ENCODE results near the gene HOXC9. TPM values are rescaled to one million over a fixed set of nuclear protein-coding genes. Genes with fewer than 3 reads are reported as not detected.

HOXC9 gene
- total and polyA plus RNA-seq, 2 of the 4 experiments (the other 2 are of a cell fraction): 0.26 TPM; not detected in 1

- Histone ChIP-seq H3K4me2 (ENCODE audit: low read depth, low read length) (no peak overlapping the region), H3K23ac (ENCODE audit: low read depth, low read length) (no peak overlapping the region), H3K27me3 (ENCODE audit: control insufficient read depth, insufficient read depth, low read length) (peaks cover 77% of the 10 kb centered on the region), H3K36me3 (ENCODE audit: control insufficient read depth, insufficient read depth, low read length) (no peaks in the 10 kb centered on the region), H3K27ac (ENCODE audit: insufficient read depth, low read length) (no peak overlapping the region), H2AFZ (replicated peaks; ENCODE audit: low read length, poor library complexity) (no peak overlapping the region), H4K5ac (ENCODE audit: low read depth, low read length) (no peak overlapping the region), H3K9me1 (ENCODE audit: insufficient read depth, low read length) (no peaks in the 10 kb centered on the region), H3K18ac (ENCODE audit: low read depth, low read length) (no peak overlapping the region), H3K9me3 (ENCODE audit: control insufficient read depth, insufficient read depth, low read length) (peaks cover 13% of the 10 kb centered on the region), H2BK20ac (ENCODE audit: low read depth, low read length) (no peak overlapping the region), H2BK15ac (ENCODE audit: low read depth, low read length) (no peak overlapping the region), H3K4ac (ENCODE audit: low read depth, low read length) (no peak overlapping the region), H4K91ac (ENCODE audit: insufficient read depth, low read depth, low read length) (no peak overlapping the region), H2BK5ac (ENCODE audit: low read depth, low read length, poor library complexity, severe bottlenecking) (no peak overlapping the region), H3K9ac (ENCODE audit: low read depth, low read length) (no peak overlapping the region), H3K79me1 (ENCODE audit: low read depth in 1 of 2, low read length in 2 of 2) (no peaks in the 10 kb centered on the region), H4K8ac (ENCODE audit: low read depth in 2 of 2, low read length in 2 of 2) (no peak overlapping the region), H3K4me3 (ENCODE audit: insufficient read depth, low read depth, low read length) (no peak overlapping the region), H4K20me1 (ENCODE audit: insufficient read depth, low read length) (no peaks in the 10 kb centered on the region), H3K14ac (replicated peaks; ENCODE audit: low read depth, low read length) (no peak overlapping the region), H3K4me1 (ENCODE audit: control insufficient read depth, insufficient read depth, low read length) (no peaks in the 10 kb centered on the region), H2BK120ac (ENCODE audit: low read depth, low read length) (no peak overlapping the region), H2AK9ac (replicated peaks; ENCODE audit: low read depth, low read length, poor library complexity) (no peak overlapping the region), H3K56ac (ENCODE audit: extremely low read depth, insufficient read depth, low read length) (no peak overlapping the region), H2AK5ac (ENCODE audit: low read depth, low read length) (no peak overlapping the region)
- ChIA-PET CTCF (no interaction called here), POLR2A (ENCODE audit: unreplicated experiment) (no interaction called here)
- dilution Hi-C loops (cut with HindIII; ENCODE audit: low sequenced_read_pairs, unreplicated experiment): no loop called here
- DNase-seq (no peak), ATAC-seq (ENCODE audit: low read depth) (no peak)
- in situ Hi-C loops (cut with MboI; ENCODE audit: low sequenced_read_pairs): no loop called here
- WGBS, 2 experiments (ENCODE audit: extremely low coverage in 2 of 2, insufficient read length in 1 of 2): 79% methylated on average over 7 of the region's 14 CpGs; no CpG with 5 or more reads in 1 of the 2 experiments
- intact Hi-C loops (cut with micrococcal nuclease): no loop called here
- no TSS peak for BruUV-seq (replicated peaks)
- no peak for TF ChIP-seq MXI1 (IDR thresholded peaks at IDR 0.05; ENCODE audit: borderline replicate concordance, low read depth, low read length)
- TF ChIP-seq RCOR1 (IDR thresholded peaks at IDR 0.05; ENCODE audit: insufficient replicate concordance, low read length): no peak
- TF ChIP-seq NFE2L2 (IDR thresholded peaks at IDR 0.05; ENCODE audit: low read depth, low read length): no peak
- TF ChIP-seq POLR2A (IDR thresholded peaks at IDR 0.05; ENCODE audit: low read depth, low read length): no peak
- no peak for TF ChIP-seq MAZ (IDR thresholded peaks at IDR 0.05; ENCODE audit: borderline replicate concordance, low read depth, low read length)
- no peak for TF ChIP-seq CTCF (conservative IDR thresholded peaks at IDR 0.05; ENCODE audit: low read depth, low read length)
- no peak for TF ChIP-seq RAD21 (IDR thresholded peaks at IDR 0.05; ENCODE audit: low read length)
- no peak for TF ChIP-seq FOS (IDR thresholded peaks at IDR 0.05; ENCODE audit: low read depth, low read length)
- no peak for TF ChIP-seq RFX5 (IDR thresholded peaks at IDR 0.05; ENCODE audit: low read depth, low read length)
- no peak for TF ChIP-seq ELK1 (IDR thresholded peaks at IDR 0.05; ENCODE audit: borderline replicate concordance, low read depth, low read length)
- TF ChIP-seq CEBPB (IDR thresholded peaks at IDR 0.05; ENCODE audit: low read depth, low read length): no peak
- no peak for TF ChIP-seq CHD1 (IDR thresholded peaks at IDR 0.05; ENCODE audit: low read depth, low read length)
- TF ChIP-seq MAFK (IDR thresholded peaks at IDR 0.05; ENCODE audit: low read depth, low read length): no peak
- TF ChIP-seq SMC3 (IDR thresholded peaks at IDR 0.05; ENCODE audit: low read depth, low read length): no peak
- TF ChIP-seq BHLHE40 (IDR thresholded peaks at IDR 0.05; ENCODE audit: low read depth, low read length): no peak
- TF ChIP-seq USF2 (IDR thresholded peaks at IDR 0.05; ENCODE audit: low read depth, low read length): no peak
These were observed 36.8 kb downstream of the HOXC9 start for GRCh38 chr12:54036620-54037359.
